GM18508 (cell line): Measurements from ENCODE around the gene HTR7.
"Not testable (repeated sequence)": the region's sequence is repeated elsewhere in the genome, so short reads cannot be mapped to it uniquely, and the experiment has no call there.

Source experiments
- ATAC-seq: cut with Tn5 transposase; IDR thresholded peaks from one replicate; pipeline ENCODE4 v1.9.1; 2021; ENCODE audit warnings: moderate number of reproducible peaks; ENCODE audit not compliant: insufficient read depth, unreplicated experiment

Gene HTR7

DNA sequence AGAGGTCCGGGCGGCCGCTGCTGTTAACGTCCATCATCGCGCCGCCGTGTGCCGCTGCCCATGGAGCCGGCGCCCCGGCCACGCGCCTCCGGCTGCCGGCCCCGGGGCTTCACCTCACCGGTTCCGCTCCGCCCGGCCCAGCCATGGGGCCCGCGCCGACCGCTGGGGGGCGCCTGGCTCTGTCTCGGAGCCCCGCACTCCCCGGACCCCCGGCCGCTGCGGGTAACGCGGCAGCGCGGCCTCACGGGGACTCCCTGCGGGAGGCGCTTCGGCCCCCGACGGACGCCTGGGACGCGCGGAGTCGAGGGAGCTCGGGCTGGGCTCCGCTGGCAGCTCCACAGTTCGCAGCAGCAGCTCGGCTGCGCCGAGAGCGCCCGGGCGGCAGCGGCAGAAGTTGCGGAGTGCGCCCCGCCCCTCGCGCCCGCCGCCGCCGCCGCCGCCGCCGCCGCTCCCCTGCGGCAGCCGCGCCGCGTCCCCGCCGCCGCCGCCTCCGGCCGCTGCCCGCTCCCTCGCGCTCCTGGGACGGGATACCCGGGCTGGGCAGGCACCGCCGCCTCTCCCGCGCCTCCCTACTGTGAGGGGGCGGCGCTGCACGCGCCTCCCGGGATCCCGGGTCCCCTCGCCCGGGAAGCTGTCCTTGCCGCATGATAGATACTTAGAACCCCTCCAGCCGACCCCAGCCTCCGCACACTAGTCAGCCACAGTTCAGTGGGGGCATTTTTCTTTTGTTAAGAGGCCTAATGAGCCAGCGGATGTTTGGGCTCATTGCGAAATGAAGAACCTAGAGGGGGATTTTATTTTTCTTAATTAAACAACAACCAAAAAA, at the start of gene HTR7:
TSS of gene HTR7 (minus strand) at position 405 of the 826 bp plus-strand sequence. CDS start at position 37, 368 bp downstream.
- ATAC-seq, result no peak

DNA sequence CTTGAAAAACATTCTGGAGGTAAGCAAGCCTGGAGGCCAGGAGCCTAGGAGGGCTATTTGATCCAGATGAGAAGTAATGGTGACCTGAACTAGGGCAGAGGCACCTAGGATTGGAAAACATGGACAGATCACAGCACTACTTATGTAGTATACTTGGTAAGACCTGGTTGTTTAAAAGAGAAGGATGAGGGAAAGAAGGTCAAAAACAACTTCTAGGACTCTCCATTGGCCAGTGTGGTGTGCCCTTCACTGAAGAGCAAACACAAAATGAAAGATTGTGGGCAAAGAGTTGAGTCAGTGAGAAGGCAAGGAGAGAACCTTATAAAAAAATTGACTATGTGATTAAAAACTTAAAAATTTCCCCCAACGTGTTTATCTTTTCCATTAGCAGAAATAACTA, 48.8 kb upstream of the HTR7 start:
- no peak for ATAC-seq

GRCh38 chr10:90905925-90906324, 48.1 kb upstream of the HTR7 start:
- no peak for ATAC-seq

DNA sequence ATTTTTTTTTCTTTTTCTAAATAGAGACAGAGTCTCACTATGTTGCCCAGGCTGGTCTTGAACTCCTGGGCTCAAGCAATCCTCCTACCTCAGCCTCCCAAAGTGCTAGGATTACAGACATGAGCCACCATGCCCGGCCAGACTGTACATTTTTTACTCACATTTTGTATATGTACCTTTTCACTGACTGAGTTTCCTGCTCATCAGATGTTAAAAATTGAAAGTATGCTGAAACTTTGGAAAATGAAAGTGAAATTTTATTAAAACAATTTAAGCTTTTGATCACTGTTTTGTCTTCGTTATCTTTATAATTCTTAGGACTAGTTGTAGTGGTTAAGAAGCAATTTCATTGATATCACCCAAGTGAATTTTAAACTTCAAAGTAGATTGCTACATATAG, 39.1 kb upstream of the HTR7 start:
- not testable (repeated sequence) for ATAC-seq

- ATAC-seq, result no peak
These were observed 35.4 kb upstream of the HTR7 start for GRCh38 chr10:90893190-90893589.

DNA sequence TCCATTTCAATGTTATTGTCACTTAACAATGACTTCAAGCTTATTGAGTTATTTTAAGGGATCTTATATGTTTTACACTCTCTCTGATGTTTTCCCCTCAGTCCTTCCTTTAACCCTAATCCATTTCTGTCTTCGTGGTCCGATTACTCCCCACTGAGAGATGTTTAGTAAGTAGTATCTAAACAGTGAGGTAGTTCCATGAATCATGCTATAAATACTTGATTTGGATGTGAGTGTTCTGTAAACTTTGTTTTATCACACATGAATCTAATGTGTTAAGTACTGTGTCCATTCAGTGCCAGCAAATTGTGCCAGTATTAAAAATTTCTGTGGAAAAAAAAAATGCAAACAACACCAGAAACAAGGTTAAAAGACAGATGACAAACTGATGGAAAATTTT, 32.5 kb upstream of the HTR7 start:
- no peak for ATAC-seq

GRCh38 chr10:90889636-90890035, 31.8 kb upstream of the HTR7 start:
- ATAC-seq, result no peak

GRCh38 chr10:90888387-90888786, 30.5 kb upstream of the HTR7 start:
- ATAC-seq, result no peak

DNA sequence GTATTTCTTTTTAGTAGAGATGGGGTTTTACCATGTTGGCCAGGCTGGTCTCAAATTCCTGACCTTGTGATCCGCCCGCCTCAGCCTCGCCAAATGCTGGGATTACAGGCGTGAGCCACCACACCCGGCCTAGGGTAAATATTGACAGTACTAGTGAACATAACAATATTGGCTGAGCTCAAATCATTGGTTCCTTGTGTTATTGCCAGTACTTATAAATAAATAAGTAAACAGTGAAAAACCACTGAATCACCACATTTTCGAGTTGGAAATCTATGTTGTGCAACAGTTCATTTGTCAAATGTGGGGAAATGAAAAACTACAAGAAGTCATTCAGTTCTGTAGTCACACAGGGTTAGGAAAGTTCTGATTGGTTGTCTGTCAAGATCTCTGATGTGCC, 29.7 kb upstream of the HTR7 start:
- ATAC-seq, result no peak

DNA sequence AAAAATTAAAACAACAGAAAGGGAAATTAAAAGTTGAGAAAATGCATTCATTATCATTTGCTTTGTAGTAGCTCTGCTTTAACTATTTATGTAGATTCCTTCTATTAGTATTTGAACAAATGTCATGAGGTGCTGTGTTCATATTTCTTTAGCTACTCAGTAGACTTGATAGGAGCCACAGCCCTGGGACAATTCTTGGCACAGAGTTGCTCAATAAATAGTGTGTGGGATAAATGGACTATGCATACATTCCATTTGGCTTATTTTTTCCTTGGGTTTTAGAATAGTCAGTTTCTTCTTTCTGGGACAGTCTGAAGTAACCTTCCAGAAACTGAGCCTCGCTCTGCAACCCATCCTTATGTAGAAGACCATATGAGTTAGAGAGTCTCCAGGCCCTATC, 27.3 kb upstream of the HTR7 start:
- no peak for ATAC-seq

DNA sequence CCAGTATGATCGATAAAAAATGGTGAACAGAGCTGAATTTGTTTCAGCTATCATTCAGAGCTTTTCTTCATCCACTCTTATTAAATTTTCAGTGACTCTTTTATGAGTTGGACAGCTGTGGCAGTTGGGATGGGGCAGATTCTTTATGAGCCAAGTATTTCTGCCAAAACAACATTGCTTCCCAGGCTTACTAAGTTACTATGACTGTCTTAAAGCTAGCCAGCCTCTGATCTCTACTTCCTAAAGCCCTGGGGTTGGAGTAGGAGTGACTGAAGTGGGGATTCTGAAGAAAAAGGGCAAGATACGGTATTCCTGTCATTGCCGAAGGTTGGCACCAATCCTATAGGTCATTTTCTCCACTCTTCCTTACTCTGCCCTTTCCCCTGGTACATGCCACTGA, 26.6 kb upstream of the HTR7 start:
- no peak for ATAC-seq

DNA sequence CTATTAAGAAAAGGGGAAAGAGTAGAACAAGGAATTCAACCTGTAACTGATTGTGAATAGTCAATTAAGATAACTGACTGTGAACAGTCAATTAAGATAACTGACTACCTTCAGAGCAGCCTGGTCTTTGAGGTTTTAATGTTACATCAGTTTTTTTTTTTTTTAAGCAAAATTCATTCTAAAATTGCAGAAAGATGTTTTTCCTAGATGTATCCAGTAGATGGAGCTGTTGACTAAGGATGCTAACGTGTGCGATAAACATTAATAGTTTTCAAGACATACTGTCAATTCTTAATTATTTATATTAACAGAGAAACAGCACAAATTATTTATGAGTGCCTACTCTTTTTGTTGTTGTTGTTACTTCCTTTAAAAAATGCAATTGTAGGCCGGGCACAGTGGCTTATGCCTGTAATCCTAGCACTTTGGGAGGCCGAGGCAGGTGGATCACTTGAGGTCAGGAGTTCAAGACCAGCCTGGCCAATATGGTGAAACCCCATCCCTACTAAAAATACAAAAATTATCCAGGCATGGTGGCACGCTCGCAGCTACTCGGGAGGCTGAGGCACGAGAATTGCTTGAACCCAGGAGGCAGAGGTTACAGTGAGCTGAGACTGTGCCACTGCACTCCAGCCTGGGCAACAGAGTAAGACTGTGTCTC, 22.4 kb upstream of the HTR7 start:
- not testable (repeated sequence) for ATAC-seq

- ATAC-seq, result no peak
These were observed 21.2 kb upstream of the HTR7 start for GRCh38 chr10:90879062-90879461.

- no peak for ATAC-seq
These were observed 14.8 kb upstream of the HTR7 start for GRCh38 chr10:90872648-90873020.

GRCh38 chr10:90871766-90872647, 14.2 kb upstream of the HTR7 start, which contains the start of gene RPP30:
TSS of gene RPP30 (plus strand) at chr10:90871974. CDS start at chr10:90871987, 13 bp downstream.
- peak; percentile 73 for ATAC-seq

GRCh38 chr10:90871279-90871765, 13.5 kb upstream of the HTR7 start:
- ATAC-seq, result peak; percentile 49

DNA sequence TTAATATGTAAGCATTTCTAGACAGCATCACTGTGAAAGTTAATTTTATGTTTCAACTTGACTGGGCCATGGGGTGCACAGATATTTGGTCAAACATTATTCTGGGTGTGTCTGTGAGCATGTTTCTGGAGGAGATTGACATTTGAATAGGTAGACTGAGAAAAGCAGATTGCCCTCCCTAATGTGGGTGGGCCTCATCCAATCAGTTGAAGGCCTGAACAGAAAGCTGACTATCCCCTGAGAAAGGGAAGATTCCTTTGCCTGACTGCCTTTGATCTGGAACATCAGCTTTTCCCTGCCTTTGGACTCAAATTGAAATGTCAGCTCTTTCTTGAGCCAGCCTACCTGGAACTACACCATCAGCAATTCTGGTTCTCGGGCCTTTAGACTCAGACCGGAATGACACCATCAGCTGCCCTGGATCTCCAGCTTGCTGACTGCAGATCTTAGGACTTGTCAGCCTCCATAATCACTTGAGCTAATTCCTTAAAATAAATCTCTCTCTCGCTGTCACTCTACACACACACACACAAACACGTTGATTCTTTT, 8.3 kb upstream of the HTR7 start:
- no peak for ATAC-seq

DNA sequence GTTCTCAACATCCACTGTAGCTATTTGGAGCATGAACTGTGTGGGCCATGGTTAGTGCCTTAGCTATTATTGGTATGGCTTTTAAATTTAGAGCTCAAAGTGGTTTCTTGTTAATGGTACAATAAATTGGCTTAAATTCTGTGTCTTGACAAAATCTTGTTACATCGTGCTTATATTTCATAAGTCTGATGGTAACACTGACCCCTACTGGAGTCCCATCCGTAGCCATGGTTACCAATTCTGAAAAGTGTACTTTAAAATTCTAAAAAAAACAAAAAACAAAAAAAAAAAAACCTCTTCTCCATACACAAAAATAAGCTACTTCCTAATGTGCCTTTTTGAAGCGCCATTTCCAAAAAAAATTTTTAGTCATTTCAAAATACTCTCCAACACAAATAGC, 7.6 kb upstream of the HTR7 start:
- no peak for ATAC-seq

- no peak for ATAC-seq
These were observed 5.2 kb upstream of the HTR7 start for GRCh38 chr10:90862908-90863514.

- no peak for ATAC-seq
These were observed 3.0 kb upstream of the HTR7 start for GRCh38 chr10:90860790-90861189.
